HG02852 (cell line): ENCODE results near the gene LYPD6.

Source experiments
- ATAC-seq: cut with Tn5 transposase; IDR thresholded peaks from one replicate; pipeline ENCODE4 v1.9.1; 2021; ENCODE audit warnings: mild to moderate bottlenecking, moderate library complexity; ENCODE audit not compliant: unreplicated experiment

LYPD6 gene

DNA sequence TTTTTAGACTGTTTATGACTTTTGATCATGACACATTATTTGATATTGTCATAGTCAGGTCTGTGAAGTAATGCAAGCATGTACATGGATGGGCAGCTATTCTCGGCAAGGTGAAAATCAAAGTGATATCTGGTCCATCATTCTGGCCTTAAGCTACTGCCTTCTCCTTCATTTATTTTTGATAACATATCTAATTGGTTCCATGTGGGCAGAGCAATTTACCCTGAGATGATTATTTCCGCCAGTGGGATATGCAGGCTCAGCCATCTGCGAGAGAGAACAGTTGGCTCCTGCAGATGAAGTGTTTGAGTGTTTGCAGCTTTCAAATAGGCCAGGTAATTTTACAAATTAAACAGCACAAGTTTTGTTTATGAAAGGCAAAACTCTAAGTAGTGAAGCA is 116.4 kb downstream of the LYPD6 start:
- no peak for ATAC-seq

DNA sequence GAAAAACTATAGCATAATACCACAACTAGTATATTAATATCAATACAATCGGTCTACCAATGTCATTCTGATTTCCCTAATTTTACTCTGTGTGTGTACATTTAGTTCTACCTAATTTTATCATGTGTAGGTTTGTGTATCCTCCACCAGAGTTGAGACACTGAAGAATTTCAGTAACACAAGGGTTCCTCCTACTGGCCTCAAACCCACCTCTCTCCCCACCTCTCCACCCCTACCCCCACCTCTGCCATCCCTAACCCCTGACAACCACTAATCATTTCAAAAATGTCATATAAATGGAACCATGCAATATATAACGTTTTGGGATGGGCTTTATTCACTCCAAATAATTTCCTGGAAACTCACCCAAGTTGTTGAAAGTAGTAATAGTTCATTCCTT is 117.9 kb downstream of the LYPD6 start:
- ATAC-seq = no peak

DNA sequence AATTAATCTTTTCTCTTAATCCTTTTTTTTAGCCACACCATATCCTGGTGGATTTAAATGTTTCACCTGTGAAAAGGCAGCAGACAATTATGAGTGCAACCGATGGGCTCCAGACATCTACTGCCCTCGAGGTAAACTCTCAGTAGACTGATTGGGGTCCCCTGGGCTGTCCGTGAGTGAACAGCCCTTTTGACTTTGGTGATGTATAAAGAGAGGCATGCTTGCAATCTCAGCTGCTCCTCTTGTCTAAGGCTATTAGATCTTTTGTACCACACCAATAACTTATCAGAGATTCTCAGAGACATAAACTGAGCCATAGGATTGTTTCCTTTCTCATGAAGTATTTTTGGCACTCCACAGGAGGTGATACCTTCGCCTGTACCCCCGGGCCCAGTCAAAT is 118.6 kb downstream of the LYPD6 start:
- ATAC-seq = no peak

DNA sequence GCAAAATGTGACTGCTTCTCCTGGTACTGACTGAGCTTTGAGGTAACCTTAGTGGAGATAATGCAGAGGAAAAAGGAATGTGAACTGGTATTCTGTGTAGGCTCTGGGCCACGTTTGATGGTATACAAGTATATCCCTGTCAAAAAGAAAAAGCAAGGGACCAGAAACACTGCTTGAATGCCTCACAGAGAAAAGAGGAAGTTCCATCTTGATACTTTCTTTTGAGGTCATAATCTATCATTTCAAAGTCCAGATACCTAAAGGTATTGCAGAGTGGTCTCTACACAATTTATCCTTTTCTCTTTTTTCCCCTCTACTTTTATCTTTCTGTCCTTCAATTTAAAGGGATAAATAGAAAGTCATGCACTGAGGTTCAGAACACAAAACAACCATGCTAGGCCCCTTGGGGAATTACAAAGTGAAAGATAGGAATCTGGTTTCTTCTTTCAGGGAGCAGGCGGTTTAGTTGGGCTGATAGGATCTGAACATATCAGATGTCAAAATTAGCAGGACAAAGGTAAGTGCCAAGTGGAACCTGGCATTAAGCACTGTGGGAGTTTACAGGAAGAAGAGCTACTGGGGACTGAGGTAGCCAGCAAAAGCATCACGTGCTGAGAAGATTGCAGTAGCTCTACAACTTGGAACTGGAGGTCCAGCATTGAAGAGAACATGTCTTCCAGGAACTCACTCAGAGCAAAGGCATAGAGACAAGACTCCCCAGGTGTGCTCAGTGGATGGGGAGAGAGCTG is 121.2 kb downstream of the LYPD6 start:
- ATAC-seq = no peak

DNA sequence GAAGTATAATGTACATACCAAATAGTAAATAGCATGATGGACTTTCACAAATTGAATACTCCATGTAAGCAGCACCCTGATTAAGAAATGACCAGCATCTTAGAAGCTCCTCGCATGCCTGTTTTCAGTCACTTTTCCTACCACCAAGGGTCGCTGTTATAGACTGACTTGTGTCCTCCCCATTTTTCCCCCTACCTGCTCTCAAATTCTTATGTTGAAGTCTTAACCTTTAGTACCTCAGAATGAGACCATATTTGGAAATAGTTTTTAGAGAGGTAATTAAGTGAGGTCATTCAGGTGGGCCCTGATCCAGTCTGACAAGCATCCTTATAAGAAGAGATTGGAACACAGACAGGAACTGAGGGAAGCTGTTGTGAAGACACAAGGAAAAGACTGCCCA is 125.9 kb downstream of the LYPD6 start:
- ATAC-seq = no peak

DNA sequence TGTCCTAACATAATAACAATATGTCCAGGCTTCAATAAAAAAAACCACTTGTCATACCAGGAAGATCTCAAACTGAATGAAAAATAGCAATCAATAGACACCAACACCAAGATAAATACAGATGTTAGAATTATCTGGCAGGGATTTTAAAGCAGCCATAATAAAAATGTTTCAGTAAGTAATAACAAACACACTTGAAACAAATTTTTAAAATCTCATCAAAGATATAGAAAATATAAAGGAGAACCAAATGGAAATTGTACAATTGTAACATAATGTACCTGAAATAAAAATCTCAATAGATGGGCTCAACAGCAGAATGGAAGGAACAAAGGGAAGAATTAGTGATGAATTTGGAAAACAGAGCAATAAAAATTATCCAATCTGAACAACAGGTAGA is 128.1 kb downstream of the LYPD6 start:
- no peak for ATAC-seq

DNA sequence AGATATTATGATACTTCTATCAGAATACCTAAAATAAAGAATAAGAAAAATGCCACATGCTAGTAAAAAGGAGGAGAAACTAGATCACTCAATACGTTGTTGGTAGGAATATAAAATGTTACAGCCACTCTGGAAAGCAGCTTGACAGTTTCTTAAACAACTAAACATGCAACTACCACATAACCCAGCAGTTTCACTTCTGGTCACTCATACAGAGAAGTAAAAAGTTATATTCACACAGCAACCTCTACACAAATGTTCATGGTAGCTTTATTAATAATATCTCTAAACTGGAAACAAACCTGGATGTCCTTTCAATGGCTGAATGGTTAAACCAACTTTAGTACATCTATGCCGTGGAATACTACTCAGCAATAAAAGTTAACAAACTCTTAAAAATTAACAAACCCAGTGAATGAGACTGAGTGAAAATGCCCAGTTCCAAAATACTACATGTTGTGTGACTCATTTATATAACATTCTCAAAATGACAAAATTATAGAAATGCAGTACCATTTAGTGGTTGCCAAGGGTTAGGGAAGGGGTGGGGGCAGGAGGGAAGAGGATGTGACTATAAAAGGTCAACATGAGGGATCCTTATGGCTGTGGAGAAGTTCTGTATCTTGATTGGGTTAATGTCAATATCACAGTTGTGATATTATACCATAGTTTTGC is 133.1 kb downstream of the LYPD6 start:
- peak; percentile 96 for ATAC-seq

DNA sequence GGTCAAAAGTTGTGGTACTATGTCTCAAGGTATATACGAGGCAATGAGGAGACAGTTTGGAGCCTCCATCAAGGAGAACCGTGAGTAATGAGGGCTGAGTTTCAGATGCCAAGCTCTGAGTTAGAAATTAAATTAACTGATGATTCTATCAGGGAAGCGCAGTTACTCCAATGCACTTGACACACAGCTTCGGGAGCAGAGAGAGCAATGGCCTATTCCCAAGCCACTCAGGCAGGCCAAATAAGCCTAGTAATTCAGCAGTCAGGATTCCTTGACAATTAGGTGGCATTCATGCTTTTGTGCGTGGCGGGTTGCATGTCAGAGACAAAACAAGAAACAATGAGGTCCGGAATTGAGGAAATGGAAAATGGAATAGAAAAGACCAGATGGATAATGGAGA is 134.0 kb downstream of the LYPD6 start:
- ATAC-seq = no peak

DNA sequence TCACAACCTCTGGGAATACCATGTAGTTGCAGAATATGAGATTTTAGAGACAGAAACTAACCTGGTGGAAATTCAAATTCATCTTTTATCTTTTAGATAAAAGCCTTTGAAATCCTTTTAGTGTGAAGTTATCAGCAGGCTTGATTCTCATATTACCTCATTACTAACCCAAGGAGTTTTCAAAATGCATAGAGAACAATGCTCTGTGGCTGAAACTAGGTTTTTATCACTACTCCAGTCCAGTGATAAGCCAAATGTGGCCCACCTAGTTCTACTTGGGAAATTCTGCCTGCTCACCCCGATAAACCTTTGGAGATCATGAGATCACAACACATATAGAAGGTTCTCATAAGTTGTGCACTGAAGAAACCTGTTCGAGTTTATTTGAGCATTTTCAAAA is 135.5 kb downstream of the LYPD6 start:
- no peak for ATAC-seq

DNA sequence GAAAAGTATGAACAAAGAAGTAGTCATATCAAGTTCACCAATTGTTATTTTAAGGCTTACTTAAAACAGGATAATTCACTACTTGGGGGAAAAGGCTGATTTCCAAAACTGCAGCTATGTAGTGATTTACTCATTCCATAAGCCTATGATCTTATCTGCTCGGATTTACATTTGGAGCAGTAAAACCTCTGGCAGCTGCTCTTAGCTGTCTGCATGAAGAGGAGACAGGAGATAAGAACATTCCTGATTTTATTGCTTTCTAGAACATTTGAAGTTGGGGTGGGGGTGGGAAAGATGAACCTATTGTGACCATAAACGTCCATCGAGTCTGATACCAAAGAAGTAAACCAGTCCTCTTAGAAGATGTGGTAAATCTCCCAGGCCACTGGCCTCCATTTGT is 136.2 kb downstream of the LYPD6 start:
- no peak for ATAC-seq

DNA sequence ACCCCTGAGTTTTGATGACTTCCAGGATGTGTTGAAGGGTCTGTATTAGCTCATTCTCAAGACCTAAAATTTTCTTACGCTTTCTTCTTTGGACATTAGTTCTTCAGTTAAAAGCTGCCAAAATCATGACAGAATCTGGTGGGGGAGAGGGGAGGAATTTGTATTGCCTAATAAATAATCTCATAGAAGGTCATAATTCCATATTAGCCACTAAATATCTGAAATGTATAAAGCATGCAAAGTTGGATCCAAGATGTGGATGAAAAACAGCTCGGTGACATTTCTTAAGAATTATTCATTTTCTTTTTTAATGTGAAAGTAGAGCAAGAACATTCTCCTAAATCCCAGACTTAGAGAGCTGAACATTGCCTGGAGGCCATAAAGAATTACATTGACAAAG is 137.0 kb downstream of the LYPD6 start:
- ATAC-seq = no peak

DNA sequence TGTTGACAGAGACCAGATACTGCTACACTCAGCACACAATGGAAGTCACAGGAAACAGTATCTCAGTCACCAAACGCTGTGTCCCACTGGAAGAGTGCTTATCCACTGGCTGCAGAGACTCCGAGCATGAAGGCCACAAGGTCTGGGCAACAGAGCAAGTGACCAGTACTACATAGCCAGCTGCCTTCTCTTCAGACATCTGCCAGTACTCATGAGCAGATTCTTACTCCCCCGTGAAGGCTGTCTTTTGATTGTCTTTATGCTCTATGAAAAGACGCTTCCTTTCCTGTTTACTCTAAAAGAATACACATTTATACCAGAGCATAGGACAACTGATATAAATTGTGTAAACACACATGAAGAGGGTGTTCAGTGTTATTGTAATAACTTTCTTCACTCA is 138.2 kb downstream of the LYPD6 start:
- ATAC-seq = no peak

DNA sequence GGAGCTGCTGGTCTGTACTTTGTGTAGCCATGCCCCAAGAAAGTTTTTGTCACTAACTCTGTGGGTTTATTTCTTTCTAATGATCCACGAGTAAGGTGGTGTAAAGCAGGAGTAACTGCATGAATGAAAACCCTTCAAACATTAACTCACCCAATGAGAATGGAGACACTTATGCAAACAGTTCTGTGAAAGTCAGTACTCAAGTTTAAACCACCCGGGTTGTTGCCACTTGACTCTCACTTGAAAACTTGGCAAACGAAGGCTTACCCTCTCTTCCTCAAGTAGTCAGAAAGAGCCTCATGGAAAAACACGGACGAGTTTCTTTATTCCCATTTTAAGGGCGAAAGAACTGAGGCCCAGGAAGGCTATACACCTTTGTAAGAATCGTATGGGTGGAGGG is 139.7 kb downstream of the LYPD6 start:
- no peak for ATAC-seq

DNA sequence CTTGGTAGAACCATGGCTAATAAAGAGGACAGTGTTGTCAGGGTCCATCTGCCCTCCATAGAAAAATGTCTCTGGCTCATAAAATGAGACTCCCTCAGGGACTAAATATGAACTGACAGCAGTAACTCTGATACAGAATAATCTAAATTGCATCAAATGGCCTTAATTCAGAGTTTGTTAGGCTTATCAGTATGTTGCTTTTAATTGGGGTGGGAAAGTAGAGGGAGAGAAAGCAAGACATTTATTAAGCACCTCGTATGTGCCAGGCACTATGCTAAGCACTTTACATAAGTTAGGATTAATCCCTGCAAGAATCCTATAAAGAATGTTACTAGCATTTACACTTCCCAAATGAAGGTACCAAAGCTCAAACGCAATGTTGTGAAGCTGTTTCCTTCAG is 142.0 kb downstream of the LYPD6 start:
- no peak for ATAC-seq

DNA sequence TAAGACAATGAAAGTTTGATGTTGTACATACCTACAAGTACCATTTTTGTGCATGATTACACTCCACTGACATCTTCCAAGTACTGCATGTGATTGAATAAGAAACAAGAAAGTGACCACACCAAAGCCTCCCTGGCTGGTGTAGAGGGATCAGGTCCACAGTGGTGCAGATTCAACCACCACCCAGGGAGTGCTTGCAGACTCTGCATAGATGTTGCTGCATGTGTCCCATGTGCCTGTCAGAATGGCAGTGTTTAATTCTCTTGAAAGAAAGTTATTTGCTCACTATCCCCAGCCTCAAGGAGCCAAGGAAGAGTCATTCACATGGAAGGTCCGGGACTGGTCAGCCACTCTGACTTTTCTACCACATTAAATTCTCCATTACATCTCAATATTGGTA is 142.7 kb downstream of the LYPD6 start:
- ATAC-seq = no peak

DNA sequence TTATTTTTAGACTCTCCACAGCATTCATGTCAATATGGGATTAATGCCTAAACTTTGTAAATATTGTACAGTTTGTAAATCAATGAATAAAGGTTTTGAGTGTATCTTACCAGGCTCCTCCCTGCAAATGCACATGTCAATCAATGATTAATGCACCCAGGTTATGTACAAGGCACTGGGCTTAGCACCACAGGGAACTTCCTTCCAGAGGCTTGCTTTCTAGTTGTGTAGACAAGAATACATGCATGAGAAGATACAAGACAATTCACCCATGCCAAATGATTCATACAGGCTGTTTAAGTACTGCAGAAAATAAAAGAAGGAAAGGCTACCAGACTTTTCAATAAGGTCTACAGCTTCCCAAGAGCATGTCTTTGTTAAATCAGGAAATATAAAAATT is 143.1 kb downstream of the LYPD6 start:
- ATAC-seq = no peak

DNA sequence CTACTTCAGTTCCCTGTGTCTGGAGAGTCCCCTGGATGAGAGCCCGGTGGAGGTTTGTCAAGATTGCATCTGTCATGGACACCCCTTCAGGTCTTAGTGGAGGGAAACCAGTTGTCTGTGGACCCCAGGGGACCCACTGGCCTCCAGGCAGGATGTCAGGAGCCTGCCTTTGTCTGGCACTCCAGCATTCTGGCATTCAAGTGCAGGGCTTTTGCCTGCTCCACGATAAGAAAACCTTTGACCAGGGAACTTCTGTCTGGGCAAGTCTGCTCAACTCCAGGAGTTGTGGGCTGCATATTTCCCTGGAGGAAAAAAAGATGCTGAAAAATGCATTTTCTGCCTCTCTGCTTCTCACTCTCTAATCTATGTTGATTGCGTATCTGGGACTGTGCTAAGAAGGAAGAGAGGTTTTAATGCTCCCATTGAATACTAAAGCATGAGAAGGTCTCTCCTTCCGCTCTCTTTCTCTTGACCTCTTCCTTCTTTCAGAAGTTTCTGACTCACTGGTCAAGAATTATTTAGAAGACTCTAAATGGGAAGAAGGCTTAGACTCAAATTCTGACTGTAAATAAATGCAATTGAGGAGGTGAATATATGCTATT is 152.7 kb downstream of the LYPD6 start:
- no peak for ATAC-seq

DNA sequence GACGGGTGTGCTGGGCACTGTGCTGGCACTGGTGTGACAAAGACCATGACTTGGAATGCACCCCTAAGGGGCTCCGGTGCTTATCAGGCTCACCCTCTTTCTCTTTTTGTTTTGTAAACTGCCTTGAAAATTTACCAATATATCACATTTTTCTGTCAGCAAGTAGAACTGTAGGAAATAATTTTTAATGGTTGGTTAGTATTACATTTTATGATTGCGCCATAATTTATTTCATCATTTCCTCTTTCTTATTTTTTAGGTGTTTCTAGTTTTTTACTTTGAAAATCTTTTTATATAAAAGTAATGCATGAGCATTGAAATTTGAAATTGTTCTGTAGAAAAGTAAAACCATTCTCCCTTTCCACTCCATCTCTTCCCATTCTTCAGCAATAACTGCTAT is 156.3 kb downstream of the LYPD6 start:
- ATAC-seq = no peak

DNA sequence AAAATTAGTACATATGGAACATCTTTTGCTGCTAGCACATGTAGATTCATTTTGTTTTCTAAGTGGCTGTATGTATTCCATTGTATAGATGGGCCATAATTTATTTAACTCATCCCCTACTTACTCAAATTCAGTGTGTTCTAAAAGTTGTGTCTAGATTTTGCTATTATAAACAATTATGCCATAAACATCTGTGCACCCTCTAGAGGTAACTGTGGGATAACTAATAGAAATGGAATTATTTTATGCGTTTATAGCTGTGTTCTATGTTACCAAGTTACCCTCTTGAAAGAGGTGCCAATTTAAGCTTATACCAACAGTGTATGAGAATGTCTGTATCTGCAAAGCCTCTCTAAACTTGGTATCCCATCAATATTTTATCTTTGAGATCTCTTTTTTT is 156.8 kb downstream of the LYPD6 start:
- ATAC-seq = no peak

DNA sequence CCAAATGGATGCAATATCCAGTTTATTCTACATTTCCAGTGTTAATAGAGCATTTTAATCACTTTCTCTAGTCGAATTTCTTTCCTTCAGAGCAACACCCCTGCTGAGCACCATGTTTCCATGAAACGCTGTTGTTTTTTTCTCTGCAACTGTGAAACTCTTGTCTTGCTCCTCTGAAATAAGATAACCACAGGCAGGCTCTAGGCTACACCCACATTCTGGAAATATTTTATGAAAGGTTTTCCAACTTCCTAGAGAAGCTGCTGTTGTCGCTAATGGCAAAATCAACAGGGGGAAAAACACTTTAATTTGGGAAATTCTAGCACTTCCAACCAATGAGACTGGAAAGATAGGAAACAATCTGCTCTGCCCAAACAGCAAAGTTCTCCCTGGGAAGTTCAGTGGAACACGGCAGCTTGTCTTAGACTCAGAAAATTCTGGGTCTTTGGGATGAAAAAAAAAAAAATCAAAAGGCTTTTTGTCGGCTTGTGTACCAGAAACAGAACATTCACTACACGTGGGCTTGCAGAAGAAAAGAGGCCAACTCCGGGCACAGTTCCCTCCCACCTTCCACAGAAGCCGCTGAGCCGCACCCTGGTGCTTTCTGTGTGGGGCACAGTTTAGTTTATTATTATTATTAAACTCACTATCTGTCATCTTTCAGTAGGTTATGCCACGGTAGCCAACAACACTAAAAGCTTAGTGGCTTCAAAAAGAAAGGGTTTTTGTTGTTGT is 158.5 kb downstream of the LYPD6 start:
- no peak for ATAC-seq

DNA sequence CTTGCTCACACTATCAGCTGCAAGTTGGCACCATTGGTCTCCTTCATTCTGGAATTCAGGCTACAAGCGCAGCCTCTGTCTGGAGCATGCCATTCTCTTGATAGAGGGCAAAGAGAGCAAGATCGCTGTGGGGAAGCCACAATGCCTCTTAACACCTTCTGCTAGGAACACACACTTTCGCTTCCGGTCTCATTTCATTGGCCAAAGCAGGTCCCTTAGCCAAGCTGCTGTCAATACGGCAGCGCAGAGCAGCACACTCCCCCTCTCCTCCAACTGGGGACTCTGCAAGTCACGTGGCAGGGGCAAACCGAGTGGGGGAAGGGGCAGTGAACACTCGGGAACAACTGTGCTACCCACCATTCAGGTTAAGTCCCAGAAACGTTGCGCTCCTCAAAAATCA is 159.1 kb downstream of the LYPD6 start:
- no peak for ATAC-seq

DNA sequence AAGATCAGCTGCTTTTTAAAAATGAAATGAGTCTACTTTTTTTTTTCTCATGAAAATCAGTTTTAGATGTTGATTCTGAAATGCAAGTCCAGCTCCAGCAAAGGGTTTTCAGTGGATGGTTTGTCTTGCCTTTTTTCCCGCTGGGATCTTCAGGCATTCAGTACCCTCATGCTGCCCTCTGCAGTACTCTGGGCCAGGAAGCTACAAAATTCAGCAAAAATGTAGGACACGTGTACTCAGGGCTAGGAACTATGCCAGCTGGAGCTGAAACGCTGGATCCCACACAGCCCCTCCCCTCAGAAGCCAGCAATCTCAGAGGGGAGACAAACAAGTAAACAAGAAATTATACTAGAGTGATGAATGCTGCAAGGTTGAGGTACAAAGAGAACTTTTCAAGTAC is 159.9 kb downstream of the LYPD6 start:
- no peak for ATAC-seq
